ENCODE results near the gene EXD3. TPM values are rescaled to one million over a fixed set of nuclear protein-coding genes. Genes with fewer than 3 reads are reported as not detected.
"Not testable (repeated sequence)": the region's sequence is repeated elsewhere in the genome, so short reads cannot be mapped to it uniquely, and the experiment has no call there.

Gene EXD3
- total RNA-seq, 1 donor from 2014 or later: 18.7 TPM

- DNase-seq (ENCODE audit: low read depth in 2 of 2): peak; percentile 93 to 98
Observed at GRCh38 chr9:137411645-137412380, 11.1 kb downstream of the EXD3 start.

- peak in 1 of 2 donors; percentile 39 for DNase-seq (ENCODE audit: low read depth in 2 of 2)
Observed at GRCh38 chr9:137411260-137411644, 11.7 kb downstream of the EXD3 start.

- no peak for DNase-seq (ENCODE audit: low read depth in 2 of 2)
Observed at GRCh38 chr9:137410891-137411249, 12.1 kb downstream of the EXD3 start.

- not testable (repeated sequence) for DNase-seq (ENCODE audit: low read depth in 2 of 2)
Observed at GRCh38 chr9:137410236-137410890, 12.6 kb downstream of the EXD3 start.

GRCh38 chr9:137409515-137409914, 13.4 kb downstream of the EXD3 start:
- no peak for DNase-seq (ENCODE audit: low read depth in 2 of 2)

GRCh38 chr9:137408651-137409405, 14.1 kb downstream of the EXD3 start:
- no peak for DNase-seq (ENCODE audit: low read depth in 2 of 2)

- no peak for DNase-seq (ENCODE audit: low read depth in 2 of 2)
Observed at GRCh38 chr9:137407590-137408300, 15.2 kb downstream of the EXD3 start.

- peak; percentile 88 to 91 for DNase-seq (ENCODE audit: low read depth in 2 of 2)
Observed at GRCh38 chr9:137406876-137407589, 15.9 kb downstream of the EXD3 start.

GRCh38 chr9:137406085-137406760, 16.7 kb downstream of the EXD3 start:
- no peak for DNase-seq (ENCODE audit: low read depth in 2 of 2)

- peak in 1 of 2 donors; percentile 30 for DNase-seq (ENCODE audit: low read depth in 2 of 2)
Observed at GRCh38 chr9:137405677-137406081, 17.3 kb downstream of the EXD3 start.

- no peak for DNase-seq (ENCODE audit: low read depth in 2 of 2)
Observed at GRCh38 chr9:137404961-137405567, 17.9 kb downstream of the EXD3 start.

- DNase-seq (ENCODE audit: low read depth in 2 of 2): no peak
Observed at GRCh38 chr9:137403269-137403668, 19.7 kb downstream of the EXD3 start.

- DNase-seq (ENCODE audit: low read depth in 2 of 2): no peak
Observed at GRCh38 chr9:137402746-137403145, 20.2 kb downstream of the EXD3 start.

- DNase-seq (ENCODE audit: low read depth in 2 of 2): no peak
Observed at GRCh38 chr9:137398561-137399468, 24.1 kb downstream of the EXD3 start.

- no peak for DNase-seq (ENCODE audit: low read depth in 2 of 2)
Observed at GRCh38 chr9:137397675-137398423, 25.1 kb downstream of the EXD3 start.

- no peak for DNase-seq (ENCODE audit: low read depth in 2 of 2)
Observed at GRCh38 chr9:137396634-137397367, 26.2 kb downstream of the EXD3 start.

- no peak for DNase-seq (ENCODE audit: low read depth in 2 of 2)
Observed at GRCh38 chr9:137396227-137396626, 26.7 kb downstream of the EXD3 start.

- DNase-seq (ENCODE audit: low read depth in 2 of 2): no peak
Observed at GRCh38 chr9:137395666-137396010, 27.3 kb downstream of the EXD3 start.
